Measurements from ENCODE around the gene RAB2B. TPM values are rescaled to one million over a fixed set of nuclear protein-coding genes. Genes with fewer than 3 reads are reported as not detected.
A peak's percentile ranks its signal among the peaks of the same experiment; 100 is the strongest.

The RAB2B gene
- total RNA-seq, 4 donors from 2014 or later: 11.3 to 19.9 (median 15.4) TPM

DNA sequence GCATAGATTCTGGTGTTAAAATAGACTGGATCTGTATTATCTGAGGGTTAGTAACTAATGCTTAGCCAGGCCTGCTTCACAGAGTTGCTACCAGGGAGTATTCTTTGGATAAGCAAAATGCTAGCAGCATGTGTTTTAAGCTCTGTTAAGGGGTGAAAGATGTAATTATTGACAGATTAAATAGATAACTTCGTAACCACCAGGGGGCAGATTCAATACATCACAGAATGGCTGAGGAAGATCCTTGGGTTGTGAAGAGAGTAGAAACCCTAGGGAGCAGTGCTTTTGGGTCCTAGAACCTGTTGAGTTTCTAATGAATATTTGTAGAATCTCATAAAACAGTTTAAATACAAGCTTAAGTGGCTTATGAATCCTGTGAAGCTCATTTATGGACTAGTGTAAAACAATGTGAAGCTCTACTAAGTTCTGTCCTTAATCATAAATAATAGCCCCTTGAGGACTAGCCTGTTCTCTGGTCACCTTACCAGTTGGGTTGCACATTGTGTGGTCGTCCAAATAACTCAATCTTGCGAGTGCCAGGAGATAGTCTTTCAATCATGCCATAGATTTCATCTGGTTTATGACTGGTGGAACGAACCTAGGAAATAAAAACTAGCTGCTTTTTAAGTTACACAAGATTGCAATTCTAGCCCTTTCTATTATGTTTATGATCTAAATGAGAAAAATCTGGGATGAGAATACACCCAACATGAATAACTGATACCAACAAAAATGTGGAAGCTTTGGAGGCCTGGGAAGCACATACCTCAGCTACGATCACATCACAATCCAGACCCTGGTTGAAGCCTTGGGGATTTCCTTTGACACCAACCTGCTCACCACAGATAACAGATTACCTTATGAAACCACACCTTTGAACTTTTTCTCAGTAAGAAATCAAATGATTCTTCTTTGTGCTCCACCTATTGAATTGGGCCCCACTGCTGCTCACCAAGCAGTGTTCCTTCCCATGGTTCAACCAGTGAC, 22.1 kb upstream of the RAB2B start:
- 53 to 57% methylated on average over 5 of the region's 5 CpGs for WGBS, 2 donors
- TF ChIP-seq, protein P1, sequence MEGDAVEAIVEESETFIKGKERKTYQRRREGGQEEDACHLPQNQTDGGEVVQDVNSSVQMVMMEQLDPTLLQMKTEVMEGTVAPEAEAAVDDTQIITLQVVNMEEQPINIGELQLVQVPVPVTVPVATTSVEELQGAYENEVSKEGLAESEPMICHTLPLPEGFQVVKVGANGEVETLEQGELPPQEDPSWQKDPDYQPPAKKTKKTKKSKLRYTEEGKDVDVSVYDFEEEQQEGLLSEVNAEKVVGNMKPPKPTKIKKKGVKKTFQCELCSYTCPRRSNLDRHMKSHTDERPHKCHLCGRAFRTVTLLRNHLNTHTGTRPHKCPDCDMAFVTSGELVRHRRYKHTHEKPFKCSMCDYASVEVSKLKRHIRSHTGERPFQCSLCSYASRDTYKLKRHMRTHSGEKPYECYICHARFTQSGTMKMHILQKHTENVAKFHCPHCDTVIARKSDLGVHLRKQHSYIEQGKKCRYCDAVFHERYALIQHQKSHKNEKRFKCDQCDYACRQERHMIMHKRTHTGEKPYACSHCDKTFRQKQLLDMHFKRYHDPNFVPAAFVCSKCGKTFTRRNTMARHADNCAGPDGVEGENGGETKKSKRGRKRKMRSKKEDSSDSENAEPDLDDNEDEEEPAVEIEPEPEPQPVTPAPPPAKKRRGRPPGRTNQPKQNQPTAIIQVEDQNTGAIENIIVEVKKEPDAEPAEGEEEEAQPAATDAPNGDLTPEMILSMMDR (IDR thresholded peaks at IDR 0.05): no peak
- TF ChIP-seq POLR2A (IDR thresholded peaks at IDR 0.05): no peak
- intact Hi-C loops (cut with DNase I; ENCODE audit: low total_unique reads): no loop called here

DNA sequence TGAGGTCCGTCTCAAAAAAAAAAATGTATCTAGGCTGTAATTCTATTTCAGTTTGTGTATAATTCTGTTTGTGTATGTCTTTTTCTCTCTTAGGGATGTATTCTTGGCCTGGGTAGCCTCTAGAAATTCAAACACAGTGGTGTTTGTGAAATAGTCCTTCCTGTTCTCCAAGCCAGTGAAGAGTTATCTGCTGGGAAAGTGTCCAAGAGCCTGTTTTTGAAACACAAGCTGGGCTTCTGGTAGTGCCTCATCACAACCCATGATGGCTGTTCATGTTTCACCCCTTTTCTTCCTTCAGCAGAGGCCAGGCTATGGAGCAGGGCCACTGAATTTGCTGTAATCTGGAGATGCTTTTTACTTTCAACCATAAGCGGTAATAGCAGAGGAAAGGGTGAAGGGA, 19.7 kb upstream of the RAB2B start:
- DNase-seq (ENCODE audit: low spot score in 2 of 2): no peak
- H3K4me3 ChIP-seq (ENCODE audit: low read depth, poor library complexity, severe bottlenecking): no peak overlapping the region
- WGBS, 2 donors: 81 to 86% methylated on average over 2 of the region's 2 CpGs
- no peak for TF ChIP-seq POLR2A (IDR thresholded peaks at IDR 0.05)
- intact Hi-C loops (cut with DNase I; ENCODE audit: low total_unique reads): no loop called here

More for the DNA sequence above, 22.1 kb upstream of the RAB2B start:
- H3K4me3 ChIP-seq (ENCODE audit: low read depth, poor library complexity, severe bottlenecking): no peak overlapping the region
- DNase-seq (ENCODE audit: low spot score in 2 of 2): no peak

DNA sequence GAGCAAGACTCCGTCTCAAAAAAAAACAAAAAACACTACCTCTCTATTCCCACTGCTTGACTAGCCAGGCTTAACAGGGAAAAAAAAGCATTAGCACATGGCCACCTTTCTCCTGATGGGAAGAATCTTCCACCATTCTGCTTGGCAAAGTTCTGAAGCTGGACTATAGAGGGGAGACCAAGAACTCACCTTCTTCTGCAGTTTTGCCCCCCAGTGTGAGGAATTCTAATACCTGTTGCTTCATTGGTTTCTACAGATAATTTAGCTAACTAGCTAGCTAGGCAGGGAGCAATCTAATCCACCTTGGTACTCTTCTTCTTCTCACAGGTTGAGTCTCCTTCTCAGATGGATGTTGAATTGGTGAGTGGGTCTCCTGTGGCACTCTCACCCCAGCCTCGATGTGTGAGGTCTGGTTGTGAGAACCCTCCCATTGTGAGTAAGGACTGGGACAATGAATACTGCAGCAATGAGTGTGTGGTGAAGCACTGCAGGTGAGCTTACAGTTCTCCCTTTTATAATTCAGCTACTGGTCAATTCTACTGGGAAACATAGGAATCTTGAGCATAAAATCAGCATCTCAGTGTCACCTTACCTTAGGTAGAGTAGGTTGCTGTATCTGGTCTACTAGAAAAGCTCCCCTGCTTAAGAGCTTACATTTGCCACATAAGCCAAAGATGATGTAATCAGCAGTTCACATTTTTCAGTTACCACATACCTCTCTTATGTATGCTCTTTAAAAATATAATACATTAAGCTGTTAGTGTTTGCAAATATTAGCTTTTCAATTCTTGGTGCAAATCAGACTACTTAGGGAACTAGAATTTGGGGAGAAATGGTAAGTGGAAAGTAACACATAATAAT, 18.4 kb upstream of the RAB2B start:
- intact Hi-C loops (cut with DNase I; ENCODE audit: low total_unique reads): no loop called here
- no peak for DNase-seq (ENCODE audit: low spot score in 2 of 2)
- 44 to 88% methylated on average over 2 of the region's 2 CpGs for WGBS, 2 donors

DNA sequence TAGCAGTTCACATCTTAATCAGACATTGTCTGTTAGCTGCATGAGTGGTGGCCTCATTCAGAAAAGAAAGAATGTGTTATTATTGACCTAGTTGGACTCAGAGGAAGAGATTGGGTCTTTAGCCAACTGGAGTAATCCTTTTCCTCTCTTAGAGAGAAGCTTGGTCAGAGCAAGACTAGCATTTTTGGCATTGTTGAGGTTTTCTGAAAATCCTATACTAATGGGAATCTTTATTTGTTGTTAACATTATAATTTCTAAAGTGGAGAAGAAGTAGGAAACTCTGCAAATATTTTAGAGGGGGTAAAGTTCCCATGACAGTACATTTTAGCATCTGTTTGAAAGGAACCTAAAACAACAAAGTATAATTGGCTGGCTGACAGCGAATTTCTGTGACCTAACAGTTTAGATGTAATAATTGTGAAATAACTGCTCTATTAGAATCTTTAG, 9.9 kb upstream of the RAB2B start:
- no peak for DNase-seq (ENCODE audit: low spot score in 2 of 2)
- no peak overlapping the region for H3K4me3 ChIP-seq (ENCODE audit: low read depth, poor library complexity, severe bottlenecking)
- intact Hi-C loops (cut with DNase I; ENCODE audit: low total_unique reads): no loop called here
- 85 to 89% methylated on average over 1 of the region's 1 CpG for WGBS, 2 donors
- TF ChIP-seq, protein P1 (IDR thresholded peaks at IDR 0.05): no peak
- TF ChIP-seq POLR2A (IDR thresholded peaks at IDR 0.05): no peak

More for the DNA sequence above, 18.4 kb upstream of the RAB2B start:
- TF ChIP-seq, protein P1 (IDR thresholded peaks at IDR 0.05): no peak
- no peak for TF ChIP-seq POLR2A (IDR thresholded peaks at IDR 0.05)
- no peak overlapping the region for H3K4me3 ChIP-seq (ENCODE audit: low read depth, poor library complexity, severe bottlenecking)

DNA sequence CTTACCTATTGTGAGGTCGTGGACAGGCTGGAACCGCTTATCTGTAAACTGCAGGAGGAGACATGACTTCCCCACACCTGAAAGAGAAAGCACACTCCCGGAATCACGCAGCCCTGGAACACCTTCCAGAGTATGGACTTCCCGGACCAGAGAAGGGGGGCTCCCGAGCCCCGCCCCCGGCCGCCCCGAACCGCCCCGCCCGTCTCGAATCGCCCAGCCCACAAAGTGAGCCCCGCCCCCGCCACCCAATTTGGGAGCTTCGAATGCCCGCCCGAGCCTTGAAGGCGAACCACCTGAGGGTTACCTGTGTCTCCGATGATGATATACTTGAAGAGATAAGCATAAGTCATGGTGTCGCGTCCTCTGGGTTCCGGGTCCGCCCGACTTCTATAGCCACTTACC, 235 bp downstream of the RAB2B start:
- 1% methylated on average over 26 of the region's 27 CpGs for WGBS, 2 donors
- intact Hi-C loops (cut with DNase I; ENCODE audit: low total_unique reads): loop anchor here (2.0 kb wide), 1 partner anchor 54 kb away; no protein-coding TSS in a partner anchor
- no peak for TF ChIP-seq POLR2A (IDR thresholded peaks at IDR 0.05)
- TF ChIP-seq, protein P1 (IDR thresholded peaks at IDR 0.05): no peak
- peak overlapping the region; percentile 29 for H3K4me3 ChIP-seq (ENCODE audit: low read depth, poor library complexity, severe bottlenecking)
- DNase-seq (ENCODE audit: low spot score in 2 of 2): peak in 1 of 2 donors; percentile 98

Measured in lower leg skin (tissue), 4 donors.